ENCODE measurements around the gene OFD1. TPM values are rescaled to one million over a fixed set of nuclear protein-coding genes. Genes with fewer than 3 reads are reported as not detected.

The OFD1 gene
- total RNA-seq, 3 donors from 2014 or later = 10.7 to 136 (median 48.8) TPM

- no peak overlapping the region for H3K27ac ChIP-seq
- no peak overlapping the region for H3K4me3 ChIP-seq
- H3K36me3 ChIP-seq = no peaks in the 10 kb centered on the region
- no peaks in the 10 kb centered on the region for H3K4me1 ChIP-seq
- intact Hi-C loops (cut with DNase I; ENCODE audit: low total_unique reads) = no loop called here
- no peak for DNase-seq (ENCODE audit: low spot score in 2 of 2)
- H3K9me3 ChIP-seq = no peaks in the 10 kb centered on the region
- TF ChIP-seq POLR2A (IDR thresholded peaks at IDR 0.05) (no peak), POLR2AphosphoS5 (IDR thresholded peaks at IDR 0.05) (no peak)
- TF ChIP-seq, protein P1, sequence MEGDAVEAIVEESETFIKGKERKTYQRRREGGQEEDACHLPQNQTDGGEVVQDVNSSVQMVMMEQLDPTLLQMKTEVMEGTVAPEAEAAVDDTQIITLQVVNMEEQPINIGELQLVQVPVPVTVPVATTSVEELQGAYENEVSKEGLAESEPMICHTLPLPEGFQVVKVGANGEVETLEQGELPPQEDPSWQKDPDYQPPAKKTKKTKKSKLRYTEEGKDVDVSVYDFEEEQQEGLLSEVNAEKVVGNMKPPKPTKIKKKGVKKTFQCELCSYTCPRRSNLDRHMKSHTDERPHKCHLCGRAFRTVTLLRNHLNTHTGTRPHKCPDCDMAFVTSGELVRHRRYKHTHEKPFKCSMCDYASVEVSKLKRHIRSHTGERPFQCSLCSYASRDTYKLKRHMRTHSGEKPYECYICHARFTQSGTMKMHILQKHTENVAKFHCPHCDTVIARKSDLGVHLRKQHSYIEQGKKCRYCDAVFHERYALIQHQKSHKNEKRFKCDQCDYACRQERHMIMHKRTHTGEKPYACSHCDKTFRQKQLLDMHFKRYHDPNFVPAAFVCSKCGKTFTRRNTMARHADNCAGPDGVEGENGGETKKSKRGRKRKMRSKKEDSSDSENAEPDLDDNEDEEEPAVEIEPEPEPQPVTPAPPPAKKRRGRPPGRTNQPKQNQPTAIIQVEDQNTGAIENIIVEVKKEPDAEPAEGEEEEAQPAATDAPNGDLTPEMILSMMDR (IDR thresholded peaks at IDR 0.05) = no peak
- no peaks in the 10 kb centered on the region for H3K27me3 ChIP-seq
These were observed 17.6 kb upstream of the OFD1 start for GRCh38 chrX:13716905-13717304.

DNA sequence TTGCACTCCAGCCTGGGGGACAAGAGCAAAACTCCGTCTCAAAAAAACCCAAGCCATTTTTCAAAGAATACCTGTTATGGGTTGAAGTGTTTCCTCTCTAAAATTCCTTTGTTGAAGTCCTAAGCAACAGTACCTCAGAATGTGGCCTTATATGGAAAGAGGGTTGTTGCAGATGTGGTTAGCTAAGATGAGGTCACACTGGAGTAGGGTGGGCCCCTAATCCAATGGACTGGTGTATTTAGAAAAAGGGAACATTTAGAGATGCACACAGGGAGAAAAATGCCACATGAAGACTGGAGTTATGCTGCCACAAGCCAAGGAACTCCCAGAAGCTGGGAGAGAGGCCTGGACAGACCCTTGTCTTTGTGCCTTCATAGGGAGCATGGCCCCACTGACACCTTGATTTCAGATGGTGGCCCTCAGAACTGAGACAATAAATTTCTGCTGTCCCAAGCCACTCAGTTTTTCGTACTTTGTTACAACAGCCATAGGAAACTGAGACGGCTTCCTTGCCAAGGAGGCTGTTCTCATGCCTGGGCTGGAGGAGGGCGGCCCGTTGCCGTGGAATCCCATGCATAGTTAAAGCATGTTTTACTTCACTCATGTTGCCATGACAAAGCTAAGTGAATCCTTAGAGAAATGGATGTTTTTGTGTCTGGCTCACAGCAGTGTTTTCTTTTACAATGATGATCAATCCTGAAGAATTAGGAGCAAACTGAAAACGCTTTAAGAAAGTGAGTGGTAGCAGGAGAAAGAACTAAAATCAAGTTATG, 16.7 kb upstream of the OFD1 start:
- no peak for DNase-seq (ENCODE audit: low spot score in 2 of 2)

GRCh38 chrX:13719192-13719856, 15.2 kb upstream of the OFD1 start:
- TF ChIP-seq POLR2A (IDR thresholded peaks at IDR 0.05) (no peak), POLR2AphosphoS5 (IDR thresholded peaks at IDR 0.05) (no peak)
- TF ChIP-seq, protein P1 (IDR thresholded peaks at IDR 0.05) = no peak
- DNase-seq (ENCODE audit: low spot score in 2 of 2) = no peak
- intact Hi-C loops (cut with DNase I; ENCODE audit: low total_unique reads) = no loop called here
- Histone ChIP-seq H3K27ac (peak overlapping the region in 1 of 2 donors; percentile 26), H3K4me3 (no peak overlapping the region), H3K36me3 (no peaks in the 10 kb centered on the region), H3K9me3 (no peaks in the 10 kb centered on the region), H3K4me1 (no peaks in the 10 kb centered on the region), H3K27me3 (no peaks in the 10 kb centered on the region)

More for the DNA sequence above, 16.7 kb upstream of the OFD1 start:
- H3K36me3 ChIP-seq = no peaks in the 10 kb centered on the region
- no peaks in the 10 kb centered on the region for H3K4me1 ChIP-seq
- H3K27ac ChIP-seq = peak overlapping the region; percentile 1 to 45
- H3K9me3 ChIP-seq = no peaks in the 10 kb centered on the region
- H3K27me3 ChIP-seq = no peaks in the 10 kb centered on the region
- TF ChIP-seq POLR2AphosphoS5 (IDR thresholded peaks at IDR 0.05) = no peak
- TF ChIP-seq POLR2A (IDR thresholded peaks at IDR 0.05) = no peak
- TF ChIP-seq, protein P1 (IDR thresholded peaks at IDR 0.05) = no peak
- intact Hi-C loops (cut with DNase I; ENCODE audit: low total_unique reads) = no loop called here
- H3K4me3 ChIP-seq = no peak overlapping the region

DNA sequence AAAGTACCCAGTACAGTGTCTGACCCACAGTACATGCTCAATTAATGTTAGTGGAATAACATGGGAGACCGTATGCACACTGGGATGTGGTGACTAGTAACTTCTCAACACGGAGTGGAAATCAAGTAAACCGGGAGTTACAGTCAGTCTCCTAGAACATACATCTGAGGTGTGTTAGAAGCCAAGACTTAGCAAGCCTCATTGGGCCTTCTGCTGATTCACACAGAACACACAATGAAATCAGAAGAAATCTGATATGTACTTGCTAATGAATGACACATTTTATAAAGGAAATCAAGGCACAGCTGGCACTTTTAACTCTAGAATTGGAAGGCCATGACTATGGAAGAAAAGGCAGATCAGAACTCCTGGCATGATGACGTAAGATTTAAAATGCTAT, 13.2 kb upstream of the OFD1 start:
- no peak for TF ChIP-seq POLR2A (IDR thresholded peaks at IDR 0.05)
- no peak for TF ChIP-seq POLR2AphosphoS5 (IDR thresholded peaks at IDR 0.05)
- TF ChIP-seq, protein P1 (IDR thresholded peaks at IDR 0.05) = no peak
- H3K4me3 ChIP-seq = no peak overlapping the region
- H3K9me3 ChIP-seq = no peaks in the 10 kb centered on the region
- H3K27ac ChIP-seq = peak overlapping the region; percentile 13 to 60
- no peaks in the 10 kb centered on the region for H3K4me1 ChIP-seq
- H3K36me3 ChIP-seq = no peaks in the 10 kb centered on the region
- H3K27me3 ChIP-seq = no peaks in the 10 kb centered on the region
- DNase-seq (ENCODE audit: low spot score in 2 of 2) = no peak
- intact Hi-C loops (cut with DNase I; ENCODE audit: low total_unique reads) = no loop called here

All from breast epithelium (tissue), 4 donors.